Sigmoid colon (tissue), 4 donors: ENCODE measurements around the gene RALGAPB.

Experiments
- EP300 ChIP-seq, 4 donors: sonication (generic); formaldehyde crosslinking; IDR thresholded peaks; one replicate each; pipeline ENCODE4 v1.6.1; 2017; ENCODE audit warnings: antibody characterized with exemption in 4 of 4
- POLR2A ChIP-seq, 2 donors: fragments of 450-650 bp; IDR thresholded peaks; one replicate each; pipeline ENCODE4 v1.6.1; 2016; ENCODE audit warnings: antibody characterized with exemption in 2 of 2, mild to moderate bottlenecking in 2 of 2, moderate library complexity in 2 of 2
- TF ChIP-seq, protein P1 (sequence below), 4 experiments: fragments of 450-650 bp in 3 of 4; fragments of 200-600 bp in 1 of 4; IDR thresholded peaks; one replicate each; pipeline ENCODE4 v1.5.1; 2016 to 2019; ENCODE audit warnings: antibody characterized with exemption in 4 of 4, mild to moderate bottlenecking in 3 of 4, moderate library complexity in 2 of 4

GRCh38 chr20:38434770-38435554 is 37.7 kb upstream of the RALGAPB start, which contains the start of gene SNHG17:
- TF ChIP-seq, protein P1, sequence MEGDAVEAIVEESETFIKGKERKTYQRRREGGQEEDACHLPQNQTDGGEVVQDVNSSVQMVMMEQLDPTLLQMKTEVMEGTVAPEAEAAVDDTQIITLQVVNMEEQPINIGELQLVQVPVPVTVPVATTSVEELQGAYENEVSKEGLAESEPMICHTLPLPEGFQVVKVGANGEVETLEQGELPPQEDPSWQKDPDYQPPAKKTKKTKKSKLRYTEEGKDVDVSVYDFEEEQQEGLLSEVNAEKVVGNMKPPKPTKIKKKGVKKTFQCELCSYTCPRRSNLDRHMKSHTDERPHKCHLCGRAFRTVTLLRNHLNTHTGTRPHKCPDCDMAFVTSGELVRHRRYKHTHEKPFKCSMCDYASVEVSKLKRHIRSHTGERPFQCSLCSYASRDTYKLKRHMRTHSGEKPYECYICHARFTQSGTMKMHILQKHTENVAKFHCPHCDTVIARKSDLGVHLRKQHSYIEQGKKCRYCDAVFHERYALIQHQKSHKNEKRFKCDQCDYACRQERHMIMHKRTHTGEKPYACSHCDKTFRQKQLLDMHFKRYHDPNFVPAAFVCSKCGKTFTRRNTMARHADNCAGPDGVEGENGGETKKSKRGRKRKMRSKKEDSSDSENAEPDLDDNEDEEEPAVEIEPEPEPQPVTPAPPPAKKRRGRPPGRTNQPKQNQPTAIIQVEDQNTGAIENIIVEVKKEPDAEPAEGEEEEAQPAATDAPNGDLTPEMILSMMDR (IDR thresholded peaks at IDR 0.05): peak; percentile 99
- TF ChIP-seq EP300 (IDR thresholded peaks at IDR 0.05) (no peak), POLR2A (IDR thresholded peaks at IDR 0.05) (peak; percentile 46 to 63)
